AG04450 (cell line): ENCODE results near the gene ITPR3. TPM values are rescaled to one million over a fixed set of nuclear protein-coding genes. Genes with fewer than 3 reads are reported as not detected.
A peak's percentile ranks its signal among the peaks of the same experiment; 100 is the strongest.

Experiments used
- CTCF ChIA-PET: fragments of 300-600, 350-600 bp; formaldehyde crosslinking; extraction: SDS; loops from one replicate; lab custom pipeline; 2022; ENCODE audit warnings: antibody characterized with exemption, inconsistent platforms; lab: Charles Lee
- POLR2A ChIA-PET: fragments of 350-600 bp; formaldehyde crosslinking; extraction: SDS; loops from one replicate; lab custom pipeline; 2021; ENCODE audit warnings: antibody characterized with exemption, inconsistent platforms; lab: Yijun Ruan, JAX
- DNase-seq: peaks from one replicate; pipeline ENCODE4 v3.0.0-alpha.2; 2011; ENCODE audit warnings: low read depth, low spot score
- H3K27ac ChIP-seq: one replicate; pipeline ENCODE4 v1.5.1; 2012; ENCODE audit warnings: low read depth, low read length, control low read depth
- H3K27me3 ChIP-seq: one replicate; pipeline ENCODE4 v1.6.0; 2012; ENCODE audit warnings: low read length; ENCODE audit not compliant: control insufficient read depth, insufficient read depth
- H3K4me3 ChIP-seq: 2 replicates; pipeline ENCODE4 v1.5.1; 2011; ENCODE audit warnings: mild to moderate bottlenecking, low read depth, low read length, control low read depth
- H3K9me3 ChIP-seq: 2 replicates; pipeline ENCODE4 v1.5.1; 2012; ENCODE audit warnings: low read length; ENCODE audit not compliant: control insufficient read depth, insufficient read depth
- polyA plus RNA-seq: library from polyadenylated mRNA; depleted of rRNA; stranded (reverse); fragments of >200 nt; gene quantifications from 2 replicates; pipeline ENCODE4 v1.2.3, GENCODE V29; 2011
- TF ChIP-seq, protein P1 (sequence below): IDR thresholded peaks from 2 replicates; pipeline ENCODE4 v1.5.1; 2011; ENCODE audit warnings: low read depth, low read length, control low read depth, inconsistent platforms

Gene ITPR3
- polyA plus RNA-seq, 1 experiment, result 4.4 TPM

DNA sequence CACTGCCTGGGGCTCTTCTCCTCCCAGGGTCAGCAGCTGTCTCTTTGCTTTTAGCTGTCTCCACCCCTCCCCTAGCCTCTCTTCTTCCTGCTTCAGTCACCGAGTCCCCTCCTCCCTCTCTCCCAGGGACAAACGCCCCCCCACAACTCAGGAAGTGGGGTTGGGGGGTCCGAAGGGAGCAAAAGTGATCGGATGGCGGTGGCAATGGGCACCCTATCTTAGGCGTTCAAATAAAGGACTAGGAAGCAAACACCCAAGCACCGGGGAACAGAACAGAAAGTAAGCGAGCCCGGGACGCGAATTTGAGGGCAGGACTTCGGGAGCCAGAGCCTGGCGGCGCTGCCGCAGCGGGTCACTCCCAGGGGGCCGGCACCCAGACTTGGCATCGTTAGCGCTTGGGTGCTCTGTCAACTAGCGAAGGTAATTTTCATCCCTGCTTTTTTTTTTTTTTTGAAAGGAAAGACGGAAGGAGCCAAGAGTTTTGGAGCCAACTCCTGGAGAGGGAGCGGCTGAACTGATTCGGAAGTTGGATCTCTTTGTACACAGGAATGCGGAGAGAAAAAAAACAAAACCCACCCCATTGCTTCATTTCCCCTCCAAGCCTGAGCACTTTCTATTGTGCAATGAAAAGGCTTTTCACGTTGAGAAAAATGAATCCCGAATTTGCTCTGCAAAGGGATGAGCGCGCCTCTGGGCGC is 815 bp upstream of the ITPR3 start:
- TF ChIP-seq, protein P1, sequence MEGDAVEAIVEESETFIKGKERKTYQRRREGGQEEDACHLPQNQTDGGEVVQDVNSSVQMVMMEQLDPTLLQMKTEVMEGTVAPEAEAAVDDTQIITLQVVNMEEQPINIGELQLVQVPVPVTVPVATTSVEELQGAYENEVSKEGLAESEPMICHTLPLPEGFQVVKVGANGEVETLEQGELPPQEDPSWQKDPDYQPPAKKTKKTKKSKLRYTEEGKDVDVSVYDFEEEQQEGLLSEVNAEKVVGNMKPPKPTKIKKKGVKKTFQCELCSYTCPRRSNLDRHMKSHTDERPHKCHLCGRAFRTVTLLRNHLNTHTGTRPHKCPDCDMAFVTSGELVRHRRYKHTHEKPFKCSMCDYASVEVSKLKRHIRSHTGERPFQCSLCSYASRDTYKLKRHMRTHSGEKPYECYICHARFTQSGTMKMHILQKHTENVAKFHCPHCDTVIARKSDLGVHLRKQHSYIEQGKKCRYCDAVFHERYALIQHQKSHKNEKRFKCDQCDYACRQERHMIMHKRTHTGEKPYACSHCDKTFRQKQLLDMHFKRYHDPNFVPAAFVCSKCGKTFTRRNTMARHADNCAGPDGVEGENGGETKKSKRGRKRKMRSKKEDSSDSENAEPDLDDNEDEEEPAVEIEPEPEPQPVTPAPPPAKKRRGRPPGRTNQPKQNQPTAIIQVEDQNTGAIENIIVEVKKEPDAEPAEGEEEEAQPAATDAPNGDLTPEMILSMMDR, result no peak
- peak overlapping the region; percentile 63 for H3K4me3 ChIP-seq
- DNase-seq, result no peak
- ChIA-PET POLR2A (interaction anchor here (0.7 to 1.7 kb wide), 2 partner anchors 30 to 74 kb away, joined by 3 to 8 read pairs; no protein-coding TSS in a partner anchor), CTCF (interaction anchor here (0.5 kb wide), 1 partner anchor 52 kb away, joined by 3 read pairs; no protein-coding TSS in a partner anchor)
- no peaks in the 10 kb centered on the region for H3K27me3 ChIP-seq
- H3K9me3 ChIP-seq, result no peaks in the 10 kb centered on the region; the same call in 1 of the 2 replicates
- no peak overlapping the region for H3K27ac ChIP-seq

DNA sequence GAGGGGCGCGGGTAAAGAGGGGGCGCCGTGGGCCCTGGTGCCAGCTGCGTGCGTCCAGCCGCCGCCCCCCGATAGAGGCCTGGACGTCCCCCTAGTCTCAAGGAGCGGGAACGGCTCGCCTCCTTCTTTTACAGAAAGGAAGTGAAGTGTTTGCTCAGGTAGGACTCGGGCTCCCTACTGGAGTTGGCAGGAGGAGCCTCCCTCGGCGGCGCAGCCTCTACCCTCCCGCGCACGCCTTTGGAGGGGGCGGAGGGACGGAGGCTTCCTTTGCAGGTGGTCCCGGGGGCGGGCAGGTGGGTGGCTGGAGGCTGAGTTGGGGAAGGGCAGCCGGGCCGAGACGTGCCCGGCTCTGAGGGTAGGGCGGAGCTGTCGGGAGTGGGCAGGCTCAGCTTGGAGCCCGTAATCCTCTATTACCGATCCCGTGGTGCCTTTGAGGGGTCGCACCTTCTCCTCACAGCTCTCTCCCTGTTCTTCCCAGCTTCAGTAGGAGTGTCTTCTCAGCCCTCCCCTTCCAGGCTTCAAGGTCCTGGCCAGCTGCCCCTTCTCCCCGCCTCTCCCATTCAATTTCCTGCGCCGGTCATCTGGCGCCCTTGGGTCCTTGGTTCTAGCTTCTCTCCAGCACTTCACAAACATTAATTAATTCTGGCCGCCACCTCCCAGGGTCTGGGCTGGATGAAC is 728 bp downstream of the ITPR3 start:
- H3K27ac ChIP-seq, result no peak overlapping the region
- ChIA-PET POLR2A (interaction anchor here (1.1 to 1.7 kb wide), 2 partner anchors 32 to 89 kb away, joined by 3 to 8 read pairs; no protein-coding TSS in a partner anchor), CTCF (interaction anchor here (1.2 to 1.5 kb wide), 2 partner anchors 11 to 32 kb away, joined by 4 to 6 read pairs; no protein-coding TSS in a partner anchor)
- H3K4me3 ChIP-seq, result peak overlapping the region; percentile 63
- DNase-seq, result no peak
- TF ChIP-seq, protein P1, result no peak
- no peaks in the 10 kb centered on the region; the same call in 1 of the 2 replicates for H3K9me3 ChIP-seq
- no peaks in the 10 kb centered on the region for H3K27me3 ChIP-seq

DNA sequence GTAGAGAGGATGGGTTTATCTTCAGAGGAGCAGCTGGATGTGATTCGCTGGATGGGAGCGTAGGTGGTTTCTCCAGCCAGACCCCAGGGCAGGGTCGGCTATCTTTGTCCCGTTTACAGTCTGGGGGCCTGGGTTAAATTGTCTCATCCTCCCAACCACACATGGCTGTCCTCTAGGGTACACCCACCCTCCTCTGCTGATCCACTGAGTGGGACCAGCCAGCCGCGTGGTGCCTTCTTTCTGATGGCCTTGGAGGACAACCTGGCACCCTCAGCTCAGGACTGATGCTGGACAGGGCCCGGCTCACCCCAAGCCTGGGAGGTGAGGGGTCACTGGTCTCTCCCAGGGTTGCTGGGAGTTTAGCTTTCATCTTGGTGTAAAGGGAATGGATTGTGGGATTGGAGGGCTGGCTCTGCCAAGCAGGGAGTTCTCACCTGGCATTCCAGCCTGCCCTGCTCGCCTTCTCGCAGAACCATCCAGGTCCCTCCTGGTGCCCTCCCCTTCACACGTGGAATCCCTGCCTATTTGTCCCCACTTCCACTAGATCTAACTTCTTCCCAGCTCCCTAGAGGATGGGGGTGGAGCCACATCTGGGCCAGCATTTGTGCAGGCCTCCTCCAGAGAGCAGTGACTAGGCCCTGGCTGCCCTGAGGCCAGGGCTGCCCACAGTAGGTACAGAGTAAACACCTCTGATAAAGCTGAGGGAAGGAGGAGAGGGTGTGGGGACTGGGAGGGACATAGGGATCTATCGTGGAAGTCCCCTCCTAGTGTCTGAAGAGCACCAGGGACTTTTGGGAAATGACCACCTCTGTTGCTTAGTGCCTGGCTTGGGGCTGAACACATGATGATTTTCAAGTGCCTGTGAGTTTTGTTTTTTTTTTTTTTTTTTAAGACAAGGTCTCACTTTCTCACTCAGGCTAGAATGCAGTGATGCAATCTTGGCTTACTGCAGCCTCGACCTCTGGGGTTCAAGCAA is 1.6 kb downstream of the ITPR3 start:
- POLR2A ChIA-PET, result no interaction called here
- DNase-seq, result no peak

DNA sequence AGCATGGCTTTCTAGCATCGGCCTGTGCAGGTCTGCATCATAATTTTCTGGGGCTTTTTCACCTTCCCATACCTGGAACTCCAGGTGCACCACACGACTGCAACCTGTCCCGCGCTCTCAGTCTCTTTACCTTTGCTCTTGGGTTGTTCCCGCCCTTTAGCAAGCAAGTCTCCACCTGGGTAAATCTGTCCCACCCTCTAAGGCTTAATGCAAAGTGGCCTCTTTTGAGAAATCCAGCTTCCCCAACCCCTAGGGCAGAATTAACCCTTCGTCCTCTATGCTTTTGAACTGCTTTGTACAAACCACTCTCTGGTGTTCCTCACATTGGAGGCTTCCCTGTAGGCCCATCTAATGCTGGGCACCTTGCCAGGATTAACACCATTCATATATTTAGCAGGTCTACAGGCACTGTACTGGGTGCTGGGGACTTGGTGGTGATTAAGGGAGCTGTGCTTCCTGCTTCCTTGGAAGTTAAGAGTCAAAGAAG is 2.8 kb downstream of the ITPR3 start:
- TF ChIP-seq, protein P1, result no peak
- H3K4me3 ChIP-seq, result no peak overlapping the region
- CTCF ChIA-PET, result interaction anchor here (0.7 to 1.4 kb wide), 3 partner anchors 34 to 39 kb away, joined by 3 to 5 read pairs (median 3); no protein-coding TSS in a partner anchor
- no peaks in the 10 kb centered on the region; the same call in 1 of the 2 replicates for H3K9me3 ChIP-seq
- DNase-seq, result no peak
- no peaks in the 10 kb centered on the region for H3K27me3 ChIP-seq
- POLR2A ChIA-PET, result no interaction called here
- no peak overlapping the region for H3K27ac ChIP-seq

More for the DNA sequence above, 1.6 kb downstream of the ITPR3 start:
- CTCF ChIA-PET, result interaction anchor here (0.7 to 1.5 kb wide), 3 partner anchors 33 to 38 kb away, joined by 3 to 6 read pairs (median 5); no protein-coding TSS in a partner anchor
- Histone ChIP-seq H3K27me3 (no peaks in the 10 kb centered on the region), H3K27ac (no peak overlapping the region), H3K4me3 (no peak overlapping the region), H3K9me3 (no peaks in the 10 kb centered on the region; the same call in 1 of the 2 replicates)
- TF ChIP-seq, protein P1, result no peak
